ENCODE results near the gene MAZ.

DNA sequence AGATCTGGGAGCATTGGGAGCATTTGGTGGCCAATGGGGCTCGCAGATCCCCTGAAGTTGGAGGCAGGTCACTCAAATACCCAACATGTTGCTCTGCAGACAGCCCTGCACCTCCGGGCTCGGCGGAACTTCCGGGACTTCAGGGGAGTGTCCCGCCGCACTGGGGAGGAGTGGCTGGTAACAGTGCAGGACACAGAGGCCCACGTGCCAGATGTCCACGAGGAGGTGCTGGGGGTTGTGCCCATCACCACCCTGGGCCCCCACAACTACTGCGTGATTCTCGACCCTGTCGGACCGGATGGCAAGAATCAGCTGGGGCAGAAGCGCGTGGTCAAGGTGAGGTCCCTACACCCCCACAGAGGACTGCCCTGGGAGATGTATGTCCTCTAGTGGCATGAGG is 30.3 kb downstream of the MAZ start:
- TF ChIP-seq CTCF (IDR thresholded peaks at IDR 0.05) (no peak), POLR2A (IDR thresholded peaks at IDR 0.05) (no peak)
